Bone marrow (tissue), 2 donors: Measurements from ENCODE around the gene CEP83.

Experiments used
- DNase-seq, 2 donors: peaks; one replicate each; lab custom pipeline; 2025; lab: John Stamatoyannopoulos, UW

CEP83 gene

DNA sequence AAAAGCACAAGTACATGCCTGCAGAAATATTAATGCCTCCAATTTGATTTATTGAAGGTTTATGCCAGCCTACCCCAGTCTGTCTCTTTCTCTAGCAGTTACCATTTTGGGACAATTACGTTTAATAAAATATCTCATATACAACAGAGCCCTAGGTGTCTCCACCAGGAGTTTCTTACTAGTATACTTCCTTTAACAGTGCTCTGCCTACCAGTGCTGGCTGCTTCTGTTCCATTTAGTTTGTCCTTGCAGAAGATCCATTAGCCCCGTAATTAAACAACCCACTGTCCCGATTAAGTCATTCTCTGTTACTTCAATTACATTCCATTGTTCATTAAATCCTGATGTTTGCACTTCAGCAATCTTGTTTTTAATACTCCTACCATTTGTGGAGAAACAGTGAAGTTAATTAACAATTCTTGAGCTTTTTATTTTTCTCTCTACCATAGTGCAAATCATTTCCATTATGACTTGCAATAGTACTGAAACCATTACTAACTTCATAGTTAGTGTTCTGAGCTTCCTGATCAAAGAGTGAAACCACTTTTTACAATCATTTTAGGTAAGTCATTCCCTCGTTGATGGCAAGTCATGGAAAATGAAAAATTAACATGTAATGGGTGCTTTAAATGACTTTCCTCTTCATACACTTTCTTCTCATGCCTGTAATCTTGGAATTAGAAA, 190.2 kb downstream of the CEP83 start:
- DNase-seq = no peak

DNA sequence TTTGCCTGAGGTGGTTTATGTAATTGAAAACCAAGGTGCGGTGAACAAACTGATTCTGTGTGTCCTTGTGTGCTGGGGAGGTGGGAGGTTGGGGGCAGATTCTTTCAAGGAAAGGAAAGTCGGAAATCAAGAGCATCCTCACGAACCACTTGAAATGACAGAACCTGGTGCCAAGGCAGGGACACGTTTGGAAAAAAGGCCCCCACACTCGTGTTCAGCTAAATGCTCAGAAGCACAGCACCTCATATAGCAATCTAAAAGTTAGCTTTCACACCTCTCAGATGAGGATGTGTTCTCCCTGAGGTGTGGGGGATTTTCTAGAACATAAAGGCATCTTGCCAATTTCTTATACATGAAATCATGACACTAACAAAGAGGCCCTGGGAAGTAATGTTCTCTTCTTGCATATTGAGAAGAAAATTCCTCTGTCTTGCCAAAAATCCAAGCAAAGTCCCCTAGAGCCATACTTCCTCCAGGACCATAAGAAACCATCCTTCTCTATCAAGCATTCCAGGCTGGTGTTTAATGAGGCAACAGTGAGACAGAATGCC, 191.7 kb downstream of the CEP83 start:
- DNase-seq = no peak

DNA sequence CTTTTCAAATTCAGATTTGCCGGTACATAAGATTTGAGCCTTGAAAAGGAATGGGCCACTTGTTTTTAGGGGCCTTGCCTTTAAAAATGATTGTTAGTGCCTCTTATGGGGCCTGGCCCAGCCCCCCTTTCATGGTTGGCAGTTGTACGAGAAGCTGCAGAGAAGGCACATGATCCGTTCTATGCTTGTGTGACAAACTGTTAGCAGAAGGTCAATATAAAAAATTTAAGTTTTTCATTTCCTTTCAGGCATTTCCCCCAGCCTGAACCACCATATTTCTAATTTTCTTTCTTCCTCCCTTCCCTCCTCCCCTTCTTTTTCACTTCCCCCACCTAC, 192.2 kb downstream of the CEP83 start:
- no peak for DNase-seq

DNA sequence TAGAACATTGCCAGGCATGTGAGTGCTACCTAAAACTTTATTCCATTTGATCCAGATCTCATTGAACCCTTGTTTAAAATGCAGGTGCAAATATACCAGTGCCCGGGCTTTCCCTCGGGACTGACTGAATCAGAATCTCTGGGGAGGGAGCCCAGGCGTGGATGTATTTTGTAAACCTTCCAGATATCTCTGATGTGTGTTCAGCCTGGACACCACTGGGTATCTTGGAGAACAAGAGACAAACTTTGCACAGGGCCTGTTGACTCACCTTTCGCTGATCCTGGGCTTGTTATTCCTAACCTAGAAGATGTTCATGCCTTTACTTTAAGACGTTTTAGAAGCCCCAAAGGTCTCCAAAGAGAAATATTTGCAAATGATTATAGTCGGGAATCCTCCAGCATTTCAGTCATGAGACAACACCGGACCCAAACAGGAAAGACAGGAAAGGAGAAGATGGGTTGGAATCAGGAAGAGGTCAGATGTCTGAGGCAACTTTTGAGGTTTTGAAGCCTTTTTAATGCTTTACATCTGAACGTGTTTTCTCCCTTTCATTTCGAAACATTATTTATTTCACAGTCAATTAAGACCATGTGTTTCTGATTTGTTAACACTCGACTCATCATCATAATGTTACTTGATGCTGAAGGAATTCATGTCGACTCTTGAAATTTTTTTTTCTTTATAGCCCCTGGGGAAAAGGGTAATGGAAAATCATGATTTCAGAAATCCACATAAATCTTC, 192.7 kb downstream of the CEP83 start:
- DNase-seq = no peak

DNA sequence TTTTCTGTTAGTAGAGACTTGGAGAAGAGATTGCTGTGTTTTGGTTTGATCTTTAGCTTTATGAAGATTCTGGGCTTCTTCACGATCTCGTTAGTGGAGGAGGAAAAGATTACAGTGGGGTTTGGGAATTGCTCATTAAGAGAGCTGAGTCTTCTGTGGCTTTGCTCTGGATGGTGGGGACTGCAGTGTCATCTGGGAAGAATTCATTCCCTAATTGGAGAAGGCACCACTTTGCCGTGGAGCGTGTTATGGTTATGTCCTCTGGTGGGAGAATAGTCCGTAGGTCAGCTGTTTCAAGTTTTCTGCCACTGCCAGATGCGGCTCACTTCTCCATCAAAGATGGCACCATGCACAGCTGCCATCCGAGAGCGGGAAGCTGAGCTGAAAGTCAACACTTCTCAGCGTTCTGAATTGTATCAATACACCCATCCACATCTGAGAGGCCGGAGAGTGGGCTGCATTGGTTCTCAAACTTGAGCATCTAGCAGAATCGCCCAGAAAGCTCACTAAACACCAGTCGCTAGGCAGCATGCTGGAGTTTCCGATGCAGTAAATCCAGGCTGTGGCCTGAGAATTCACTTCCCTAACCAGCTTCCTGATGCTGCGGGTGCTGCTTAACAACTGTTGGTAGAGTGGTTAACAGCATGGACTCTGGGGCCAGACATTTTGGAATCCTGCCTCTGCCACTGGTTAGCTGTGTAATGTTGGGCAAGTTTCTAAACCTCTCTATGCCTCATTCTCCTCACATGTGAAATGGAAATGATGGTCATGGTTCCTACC, 193.5 kb downstream of the CEP83 start:
- no peak for DNase-seq

DNA sequence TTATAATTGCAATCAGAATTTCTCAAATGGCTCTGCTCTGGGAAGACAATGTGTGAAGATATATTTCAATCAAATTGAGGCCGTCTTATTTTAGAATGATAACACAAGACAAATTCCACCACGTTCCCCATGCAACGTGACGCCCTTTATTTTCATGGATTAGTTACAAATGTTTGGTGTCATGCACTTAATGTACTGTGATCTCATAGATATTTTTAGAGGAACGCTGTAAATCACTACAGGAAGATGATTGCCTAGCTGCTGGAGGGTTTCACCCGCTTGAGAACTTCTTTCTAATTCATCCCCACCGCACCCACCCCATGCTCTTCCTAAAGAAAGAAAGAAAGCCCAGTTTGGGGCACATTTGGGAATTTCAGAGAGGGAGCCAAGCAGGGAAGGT, 194.1 kb downstream of the CEP83 start:
- no peak for DNase-seq

DNA sequence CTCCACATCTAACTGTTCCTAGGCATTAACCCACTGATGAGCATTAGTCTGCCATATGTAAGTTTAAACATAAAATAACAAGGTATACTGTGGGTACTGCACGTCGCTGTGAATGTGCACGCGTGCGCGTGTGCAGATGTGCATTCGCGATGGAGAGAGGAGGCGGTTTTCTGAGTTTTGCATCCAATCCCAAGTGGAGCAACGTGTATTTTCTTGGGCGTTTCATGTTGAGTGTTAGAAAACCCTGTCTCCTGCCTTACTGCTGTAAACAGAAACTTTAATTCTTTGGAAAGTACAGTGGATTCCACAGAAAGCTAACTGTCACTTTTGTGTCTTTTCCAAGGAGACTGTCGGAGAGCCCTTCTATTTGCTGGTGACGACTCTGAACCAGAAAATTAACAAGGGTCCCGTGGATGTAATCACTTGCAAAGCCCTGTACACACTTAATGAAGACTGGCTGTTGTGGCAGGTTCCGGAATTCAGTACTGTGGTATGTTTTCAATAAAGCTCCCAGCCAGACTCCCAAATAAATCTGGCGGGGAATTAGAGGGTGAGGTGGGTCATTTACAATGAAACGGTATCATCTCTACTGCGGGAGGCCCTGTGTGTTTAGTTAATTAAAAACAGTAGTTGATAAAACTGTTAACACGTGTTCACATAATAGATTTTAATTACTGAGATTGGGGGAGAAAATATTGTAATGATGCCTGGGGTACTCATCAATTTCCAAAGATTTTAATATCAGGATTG, 194.8 kb downstream of the CEP83 start:
- DNase-seq = no peak

DNA sequence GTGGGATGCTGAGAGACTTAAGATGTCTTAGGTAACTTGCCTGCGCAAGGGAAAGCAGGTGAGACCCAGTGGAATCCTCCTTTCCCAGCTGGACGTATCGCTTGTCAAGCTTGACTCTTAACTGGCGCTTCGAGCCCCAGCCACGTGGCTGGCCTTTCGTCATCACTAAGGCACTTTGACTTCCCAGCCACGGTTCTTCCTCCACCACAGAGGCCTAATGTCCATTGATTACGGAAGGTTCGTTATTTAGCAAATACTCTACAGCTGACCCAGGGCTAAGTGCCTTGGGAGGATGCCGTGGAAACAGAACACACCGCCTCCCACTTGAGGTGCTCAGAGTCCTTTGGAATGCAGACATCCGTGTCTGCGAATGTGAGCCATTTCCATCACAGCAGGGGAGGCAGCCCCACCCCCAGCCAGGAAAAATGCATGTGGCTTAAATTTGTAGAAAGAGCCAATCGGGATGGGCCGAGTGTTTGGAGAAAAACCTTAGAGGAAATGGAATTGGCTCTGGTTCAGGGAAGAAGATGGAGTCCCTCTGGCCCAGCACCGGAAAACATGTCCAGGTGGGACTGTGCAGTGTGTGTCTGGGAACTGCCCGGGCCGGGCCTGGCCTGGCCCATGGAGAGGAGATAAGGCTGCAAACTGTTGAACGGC, 195.6 kb downstream of the CEP83 start:
- no peak for DNase-seq

DNA sequence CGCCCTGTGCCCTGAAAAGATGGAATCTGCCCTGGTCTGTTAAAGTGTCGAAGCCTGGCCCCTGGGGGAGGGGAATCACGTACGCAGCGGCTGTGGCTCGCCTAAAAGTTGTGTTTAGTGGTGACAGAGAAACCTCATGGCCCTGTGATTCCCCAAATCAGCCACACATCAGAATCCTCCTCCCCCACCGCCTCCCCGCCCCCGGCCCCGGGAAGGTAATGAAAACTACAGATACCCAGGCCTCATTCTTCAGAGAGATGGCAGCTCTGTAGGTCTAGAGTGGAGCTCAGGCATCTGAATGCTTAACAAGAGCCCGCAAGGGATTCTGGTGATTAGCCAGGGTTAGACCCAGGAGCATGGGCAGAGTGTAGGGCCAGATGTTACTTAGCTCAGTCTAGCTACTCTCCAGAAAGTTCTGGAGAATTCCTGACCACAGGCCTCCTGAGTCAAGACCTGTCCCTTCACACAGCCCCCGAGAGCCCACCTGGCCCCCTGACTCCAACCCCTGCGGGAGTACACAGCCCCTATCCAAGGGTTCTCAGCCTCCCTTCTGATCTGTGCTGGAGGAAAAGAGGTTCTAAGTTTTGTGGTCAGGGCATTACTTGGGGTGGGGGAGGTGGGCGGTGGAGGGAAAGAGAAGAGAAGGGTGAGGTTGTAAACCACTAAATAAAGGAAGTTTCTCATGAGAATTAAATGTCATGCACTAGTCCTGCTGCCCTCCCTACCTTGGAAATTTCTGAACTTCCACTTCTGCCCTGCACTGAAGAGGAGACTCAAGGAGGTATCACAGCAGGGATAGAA, 196.5 kb downstream of the CEP83 start:
- peak in 1 of 2 donors; percentile 72 for DNase-seq

DNA sequence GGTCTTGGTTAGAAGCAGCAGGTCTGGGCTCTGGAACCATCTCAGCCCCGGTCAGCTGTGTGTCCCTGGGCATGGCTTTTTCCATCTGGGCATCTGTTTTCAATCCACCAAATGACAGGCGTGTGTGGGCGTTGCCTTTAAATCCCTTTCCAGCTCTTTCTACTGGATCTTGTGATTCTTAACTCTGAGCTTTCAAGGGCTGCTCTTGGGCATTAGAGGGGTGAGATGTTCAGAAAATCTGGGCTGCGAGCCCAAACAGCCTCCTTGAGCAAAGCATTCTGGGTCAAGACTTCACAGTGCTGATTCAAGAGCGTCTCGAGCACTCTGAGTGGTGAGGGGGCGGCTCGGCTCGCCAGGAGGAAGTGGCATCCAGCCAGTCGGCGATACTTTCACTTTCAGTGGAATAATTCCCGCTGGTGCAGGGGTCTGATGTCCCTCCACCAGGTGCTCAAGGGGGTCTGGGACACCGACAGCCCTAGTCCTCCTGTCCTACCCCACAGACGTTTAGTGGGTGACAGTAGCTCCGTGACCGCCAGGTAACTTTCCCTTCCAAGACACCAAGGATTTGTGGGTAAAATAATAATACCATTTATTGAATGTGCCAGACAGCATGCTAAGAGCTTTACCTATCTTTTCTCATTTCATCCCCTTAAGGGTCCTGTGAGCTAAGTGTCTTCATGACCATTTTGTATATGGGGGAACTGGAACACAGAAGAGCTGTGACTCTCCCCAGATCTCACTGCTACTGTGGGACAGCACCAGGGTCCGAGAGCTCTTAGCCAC, 197.2 kb downstream of the CEP83 start:
- peak; percentile 21 to 79 for DNase-seq

DNA sequence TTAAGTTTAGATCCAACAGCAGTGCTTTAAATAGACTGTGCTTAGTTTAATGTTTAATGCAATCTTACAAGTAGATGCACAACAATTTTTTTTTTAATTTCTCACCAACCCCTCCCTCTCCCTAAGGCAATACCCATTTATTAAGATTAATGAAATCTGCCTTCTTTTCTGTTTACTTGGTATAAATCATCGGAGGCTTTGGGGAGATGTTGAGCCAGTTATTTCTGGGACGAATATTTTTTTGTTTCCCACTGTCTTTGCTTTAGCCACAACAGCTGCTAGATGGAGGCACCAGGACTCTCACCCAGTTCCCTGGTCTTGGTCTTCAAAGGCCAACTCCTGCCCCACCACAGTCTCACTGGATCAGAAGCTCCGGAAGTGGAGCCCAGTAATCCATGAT, 197.9 kb downstream of the CEP83 start:
- no peak for DNase-seq

DNA sequence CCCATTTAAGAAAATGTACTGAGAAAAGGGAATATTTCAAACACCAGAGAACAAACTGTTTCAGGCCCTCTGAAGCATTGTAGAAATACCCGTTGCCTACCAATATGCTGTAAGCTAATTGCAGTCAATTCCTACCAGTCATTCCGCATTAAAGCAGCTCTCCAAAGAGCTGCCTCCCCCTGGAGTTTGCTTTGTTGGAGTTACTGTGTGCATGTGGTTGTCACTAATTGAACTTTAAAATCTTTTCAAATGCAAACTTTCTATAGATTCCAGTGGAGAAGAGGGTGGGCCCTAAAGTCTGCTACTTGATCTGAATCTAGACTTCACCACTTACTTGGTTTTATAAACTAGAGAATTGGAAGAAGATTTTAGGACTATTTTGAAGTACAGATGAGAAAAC, 198.5 kb downstream of the CEP83 start:
- DNase-seq = no peak

DNA sequence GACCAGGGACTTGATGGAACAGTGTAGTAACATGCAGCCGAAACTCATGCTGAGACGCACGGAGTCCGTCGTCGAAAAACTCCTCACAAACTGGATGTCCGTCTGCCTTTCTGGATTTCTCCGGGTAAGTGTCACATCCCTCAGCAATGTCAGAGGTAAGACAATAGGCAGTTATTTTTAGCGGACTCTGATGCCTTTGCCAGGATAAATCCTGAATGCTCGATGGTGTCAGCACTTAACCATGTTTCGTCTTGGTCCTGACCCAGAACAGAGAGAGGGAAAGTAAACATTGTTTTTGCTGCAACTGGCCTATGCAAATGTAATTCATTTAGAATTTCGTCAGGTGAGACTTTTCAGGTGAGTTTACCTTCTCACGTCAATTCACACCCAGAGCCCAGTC, 198.9 kb downstream of the CEP83 start:
- no peak for DNase-seq

DNA sequence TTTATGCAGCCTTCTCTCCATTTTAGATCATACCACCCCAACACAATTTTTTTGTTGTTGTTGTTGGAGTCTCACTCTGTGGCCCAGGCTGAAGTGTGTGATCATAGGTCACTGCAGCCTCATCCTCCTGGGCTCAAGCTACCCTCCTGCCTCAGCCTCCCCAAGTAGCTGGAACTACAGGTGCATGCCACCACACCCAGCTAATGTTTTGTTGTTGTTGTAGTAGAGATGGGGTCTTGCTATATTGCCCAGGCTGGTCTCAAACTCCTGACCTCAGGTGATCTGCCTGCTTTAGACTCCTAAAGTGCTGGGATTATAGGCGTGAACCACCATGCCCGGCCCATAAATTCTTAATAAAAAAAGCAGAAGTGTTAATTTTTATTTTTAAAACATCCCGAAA, 199.7 kb downstream of the CEP83 start:
- no peak for DNase-seq

DNA sequence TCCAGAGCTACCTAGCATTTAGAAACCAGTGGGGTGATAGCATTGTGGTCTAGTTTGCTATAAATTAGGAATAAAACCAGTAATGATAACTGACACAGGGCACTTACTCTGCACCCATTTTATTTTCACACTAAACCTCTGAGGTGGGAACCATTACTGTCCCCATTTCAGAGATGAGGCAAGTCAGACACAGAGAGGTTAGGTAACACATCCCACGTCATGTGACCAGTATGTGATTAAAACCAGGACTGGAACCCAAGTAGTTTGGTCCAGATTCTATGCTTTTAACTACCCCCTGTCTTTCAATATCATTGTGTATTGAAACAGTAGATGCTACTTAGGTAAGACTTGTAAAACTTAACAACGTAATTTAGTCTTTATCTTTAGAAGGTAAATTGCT, 201.1 kb downstream of the CEP83 start:
- DNase-seq = no peak
